Endothelial cell of umbilical vein (primary cell): ENCODE results near the gene KCNK10. TPM values are rescaled to one million over a fixed set of nuclear protein-coding genes. Genes with fewer than 3 reads are reported as not detected.

Source experiments
- BruUV-seq: library from RNA; stranded (reverse); fragments of 400-500 nt; replicated peaks from 2 replicates; lab custom pipeline; 2021; lab: Mats Ljungman, UMichigan
- CTCF ChIA-PET: fragments of 300-600, 350-600 bp; sonication (Branson Sonifier 250); formaldehyde crosslinking; loops from one replicate; lab custom pipeline; 2021; ENCODE audit warnings: antibody characterized with exemption, inconsistent platforms; lab: Charles Lee
- POLR2A ChIA-PET: fragments of 300-600, 350-600 bp; sonication (Branson Sonifier 250); formaldehyde crosslinking; loops from one replicate; lab custom pipeline; 2021; ENCODE audit warnings: antibody characterized with exemption, inconsistent platforms; lab: Charles Lee
- DNase-seq: peaks from one replicate; pipeline ENCODE4 v3.0.0-alpha.2; 2011; ENCODE audit warnings: low read depth, low spot score
- FAIRE-seq: peaks from 2 replicates; lab custom pipeline; 2011; peaks lifted over from hg19 to GRCh38; lab: Jason Lieb, UNC
- H2AFZ ChIP-seq: 2 replicates; pipeline ENCODE4 v1.6.0; 2012; ENCODE audit warnings: low read depth, low read length, control low read depth, inconsistent platforms
- H3K27ac ChIP-seq: 2 replicates; pipeline ENCODE4 v1.5.1; 2011; ENCODE audit warnings: low read depth, mild to moderate bottlenecking, control low read depth, low read length, moderate library complexity; ENCODE audit not compliant: insufficient read depth
- H3K27me3 ChIP-seq, 2 experiments: 2 replicates each; pipeline versions ENCODE4 v1.6.0 to v1.6.1; 2011; ENCODE audit warnings: low read length in 2 of 2, mixed read lengths in 1 of 2; ENCODE audit not compliant: control insufficient read depth in 2 of 2, insufficient read depth in 2 of 2
- H3K36me3 ChIP-seq, 2 experiments: 2 replicates in 1 of 2; 3 replicates in 1 of 2; pipeline ENCODE4 v1.5.1; 2011; ENCODE audit warnings: low read length in 2 of 2, mild to moderate bottlenecking in 1 of 2, moderate library complexity in 1 of 2; ENCODE audit not compliant: control insufficient read depth in 2 of 2, insufficient read depth in 2 of 2; ENCODE audit errors: extremely low read depth in 1 of 2
- H3K4me1 ChIP-seq: 3 replicates; pipeline ENCODE4 v1.5.1; 2011; ENCODE audit warnings: mild to moderate bottlenecking, low read length; ENCODE audit not compliant: control insufficient read depth, insufficient read depth; ENCODE audit errors: extremely low read depth
- H3K4me2 ChIP-seq: 2 replicates; pipeline ENCODE4 v1.6.1; 2011; ENCODE audit warnings: low read length, control low read depth, mixed read lengths; ENCODE audit not compliant: insufficient read depth
- H3K4me3 ChIP-seq, 3 experiments: fragments of 200-600 bp in 1 of 3; sonication (generic), shearing (Covaris generic) in 1 of 3; replicated peaks in 1 of 3; 2 replicates each; pipeline ENCODE4 v1.5.1; 2011 to 2016; ENCODE audit warnings: control low read depth in 3 of 3, low read length in 3 of 3, mild to moderate bottlenecking in 2 of 3, inconsistent platforms in 1 of 3, low read depth in 1 of 3, moderate library complexity in 1 of 3; ENCODE audit not compliant: insufficient read depth in 1 of 3
- H3K79me2 ChIP-seq: 2 replicates; pipeline ENCODE4 v1.6.0; 2012; ENCODE audit warnings: low read length, inconsistent platforms; ENCODE audit not compliant: control insufficient read depth, insufficient read depth
- H3K9ac ChIP-seq: replicated peaks from 2 replicates; pipeline ENCODE3; 2011; ENCODE audit warnings: low read length, control low read depth; ENCODE audit not compliant: insufficient read depth; ENCODE audit errors: extremely low read depth
- H3K9me1 ChIP-seq: replicated peaks from 3 replicates; pipeline ENCODE4 v1.6.0; 2011; ENCODE audit warnings: mild to moderate bottlenecking, low read length; ENCODE audit not compliant: control insufficient read depth, insufficient read depth; ENCODE audit errors: extremely low read depth
- H3K9me3 ChIP-seq: replicated peaks from 2 replicates; pipeline ENCODE4 v1.5.1; 2012; ENCODE audit warnings: low read length, inconsistent platforms; ENCODE audit not compliant: control insufficient read depth, insufficient read depth
- H4K20me1 ChIP-seq: replicated peaks from 2 replicates; pipeline ENCODE3; 2011; ENCODE audit warnings: mild to moderate bottlenecking, low read length; ENCODE audit not compliant: control insufficient read depth, insufficient read depth; ENCODE audit errors: extremely low read depth
- EZH2 ChIP-seq: IDR thresholded peaks from 2 replicates; pipeline ENCODE4 v1.6.1; 2012; ENCODE audit warnings: borderline replicate concordance, low read depth, mild to moderate bottlenecking, moderate library complexity, low read length, inconsistent platforms; ENCODE audit not compliant: severe bottlenecking
- FOS ChIP-seq: IDR thresholded peaks from 2 replicates; pipeline ENCODE4 v1.6.1; 2011; ENCODE audit warnings: mild to moderate bottlenecking, low read length, moderate library complexity, borderline replicate concordance; ENCODE audit not compliant: insufficient read depth
- GATA2 ChIP-seq: IDR thresholded peaks from 2 replicates; pipeline ENCODE4 v1.7.0; 2011; ENCODE audit warnings: low read depth, mild to moderate bottlenecking, moderate library complexity, mixed read lengths, low read length; ENCODE audit not compliant: insufficient read length, insufficient read depth
- JUN ChIP-seq: IDR thresholded peaks from 2 replicates; pipeline ENCODE4 v1.6.1; 2011; ENCODE audit warnings: borderline replicate concordance, low read depth; ENCODE audit not compliant: insufficient read length, insufficient read depth
- MYC ChIP-seq: IDR thresholded peaks from one replicate; pipeline ENCODE4 v1.6.1; 2011; ENCODE audit warnings: mild to moderate bottlenecking, low read depth, low read length
- POLR2A ChIP-seq: IDR thresholded peaks from 2 replicates; pipeline ENCODE4 v1.6.1; 2012; ENCODE audit warnings: low read depth, mild to moderate bottlenecking, control low read depth, low read length
- POLR2AphosphoS5 ChIP-seq: IDR thresholded peaks from 2 replicates; pipeline ENCODE4 v1.6.1; 2012; ENCODE audit warnings: low read depth, mild to moderate bottlenecking, control low read depth, low read length, moderate library complexity; ENCODE audit not compliant: insufficient read depth
- dilution Hi-C: fragments of 300-500 bp; cut with MboI; formaldehyde crosslinking; loops from one replicate; pipeline ENCODE4 v1.15.0; 2019; ENCODE audit warnings: low sequenced_read_pairs; ENCODE audit not compliant: extremely low pct_ligation_motif_present
- intact Hi-C: fragments of 100-400 bp; cut with micrococcal nuclease; formaldehyde crosslinking; loops from one replicate; pipeline ENCODE4 v1.10.0; 2022
- polyA plus RNA-seq, 4 experiments: library from polyadenylated mRNA; depleted of rRNA in 3 of 4; stranded (reverse) in 3 of 4; unstranded in 1 of 4; fragments of >200 nt; gene quantifications; 2 replicates each; pipeline versions ENCODE4 v1.2.1 to v1.2.3, GENCODE V29; 2011 to 2012; ENCODE audit warnings: missing spikeins in 1 of 4
- total RNA-seq: library from RNA; stranded (reverse); gene quantifications from 2 replicates; pipeline ENCODE4 v1.2.3, GENCODE V29; 2021
- TF ChIP-seq, protein P1 (sequence below), 2 donors: IDR thresholded peaks; 1 replicate in 1 of 2; 2 replicates in 1 of 2; pipeline ENCODE4 v1.5.1; 2011; ENCODE audit warnings: low read length in 2 of 2, mild to moderate bottlenecking in 2 of 2, moderate library complexity in 2 of 2, control low read depth in 1 of 2, inconsistent platforms in 1 of 2, low read depth in 1 of 2; ENCODE audit not compliant: insufficient read depth in 1 of 2; ENCODE audit errors: extremely low read depth in 1 of 2
- TF ChIP-seq, protein P2 (sequence below): IDR thresholded peaks from 2 replicates; pipeline ENCODE4 v1.6.1; 2011; ENCODE audit not compliant: insufficient read depth, insufficient read length

KCNK10 gene
- total and polyA plus RNA-seq, 2 donors (not counting 3 experiments of a cell fraction or from before 2014, with no cell fraction given), result not detected

DNA sequence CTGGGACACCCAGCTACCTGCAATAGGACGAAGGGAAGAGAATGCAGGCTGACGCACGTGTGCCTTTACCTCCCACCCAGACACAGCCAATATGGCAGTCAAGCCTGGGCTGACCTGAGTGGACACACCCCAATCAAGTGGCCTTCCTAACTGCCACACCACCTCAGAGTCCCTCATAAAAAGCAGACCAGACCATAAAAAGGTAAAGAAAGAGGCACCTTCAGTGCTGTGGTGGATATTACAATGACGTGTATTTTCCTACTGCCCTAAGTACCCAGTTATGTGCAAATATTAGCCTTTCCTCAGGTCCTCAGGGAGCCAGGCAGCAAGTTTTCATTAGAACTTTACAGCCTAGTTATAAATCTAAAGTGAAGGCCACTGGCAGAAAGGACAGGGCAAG, 75.8 kb downstream of the KCNK10 start:
- no TSS peak for BruUV-seq
- H3K4me3 ChIP-seq, result no peak overlapping the region
- no peaks in the 10 kb centered on the region for H3K36me3 ChIP-seq
- no peaks in the 10 kb centered on the region for H3K9me1 ChIP-seq
- H3K27ac ChIP-seq, result no peak overlapping the region
- no peaks in the 10 kb centered on the region for H3K79me2 ChIP-seq
- CTCF ChIA-PET, result interaction anchor here (0.8 kb wide), 1 partner anchor 58 kb away, joined by 3 read pairs; no protein-coding TSS in a partner anchor
- H2AFZ ChIP-seq, result no peak overlapping the region
- H3K4me2 ChIP-seq, result no peak overlapping the region
- H3K9me3 ChIP-seq, result no peaks in the 10 kb centered on the region
- POLR2A ChIA-PET, result no interaction called here
- H3K9ac ChIP-seq, result no peak overlapping the region
- dilution Hi-C loops (no loop called here), intact Hi-C loops (no loop called here)
- FAIRE-seq (no peak), DNase-seq (no peak)
- H3K27me3 ChIP-seq, result no peaks in the 10 kb centered on the region
- no peaks in the 10 kb centered on the region for H3K4me1 ChIP-seq
- no peak for TF ChIP-seq EZH2
- no peaks in the 10 kb centered on the region for H4K20me1 ChIP-seq

DNA sequence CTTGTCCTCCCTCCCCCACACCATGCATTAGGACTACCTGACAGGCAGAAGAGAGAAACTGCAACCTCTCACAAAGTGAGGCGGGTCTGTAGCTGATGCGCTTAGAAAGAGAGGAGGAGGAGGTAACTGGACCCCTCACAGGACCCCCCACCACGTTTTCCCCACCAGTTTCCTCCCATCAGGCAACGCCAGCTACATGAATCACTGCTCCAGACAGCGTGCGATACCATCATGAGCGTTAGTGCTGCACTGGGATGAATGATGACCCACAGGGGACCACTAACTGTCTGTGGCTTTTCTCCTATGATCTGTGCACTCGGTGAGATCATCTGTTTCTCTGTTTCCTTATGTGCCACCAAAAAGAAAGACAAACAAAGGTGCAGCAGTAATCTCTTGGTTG, 77.7 kb downstream of the KCNK10 start:
- Histone ChIP-seq H3K9me1 (no peaks in the 10 kb centered on the region), H3K4me1 (no peaks in the 10 kb centered on the region), H3K9me3 (no peaks in the 10 kb centered on the region), H3K4me3 (no peak overlapping the region), H3K27me3 (no peaks in the 10 kb centered on the region), H3K36me3 (no peaks in the 10 kb centered on the region), H3K79me2 (no peaks in the 10 kb centered on the region), H3K27ac (no peak overlapping the region), H2AFZ (no peak overlapping the region), H3K4me2 (no peak overlapping the region), H3K9ac (no peak overlapping the region), H4K20me1 (no peaks in the 10 kb centered on the region)
- ChIA-PET CTCF (interaction anchor here (0.6 kb wide), 1 partner anchor 56 kb away, joined by 3 read pairs; no protein-coding TSS in a partner anchor), POLR2A (no interaction called here)
- intact Hi-C loops, result no loop called here
- BruUV-seq, result no TSS peak
- dilution Hi-C loops, result no loop called here
- TF ChIP-seq, protein P1, sequence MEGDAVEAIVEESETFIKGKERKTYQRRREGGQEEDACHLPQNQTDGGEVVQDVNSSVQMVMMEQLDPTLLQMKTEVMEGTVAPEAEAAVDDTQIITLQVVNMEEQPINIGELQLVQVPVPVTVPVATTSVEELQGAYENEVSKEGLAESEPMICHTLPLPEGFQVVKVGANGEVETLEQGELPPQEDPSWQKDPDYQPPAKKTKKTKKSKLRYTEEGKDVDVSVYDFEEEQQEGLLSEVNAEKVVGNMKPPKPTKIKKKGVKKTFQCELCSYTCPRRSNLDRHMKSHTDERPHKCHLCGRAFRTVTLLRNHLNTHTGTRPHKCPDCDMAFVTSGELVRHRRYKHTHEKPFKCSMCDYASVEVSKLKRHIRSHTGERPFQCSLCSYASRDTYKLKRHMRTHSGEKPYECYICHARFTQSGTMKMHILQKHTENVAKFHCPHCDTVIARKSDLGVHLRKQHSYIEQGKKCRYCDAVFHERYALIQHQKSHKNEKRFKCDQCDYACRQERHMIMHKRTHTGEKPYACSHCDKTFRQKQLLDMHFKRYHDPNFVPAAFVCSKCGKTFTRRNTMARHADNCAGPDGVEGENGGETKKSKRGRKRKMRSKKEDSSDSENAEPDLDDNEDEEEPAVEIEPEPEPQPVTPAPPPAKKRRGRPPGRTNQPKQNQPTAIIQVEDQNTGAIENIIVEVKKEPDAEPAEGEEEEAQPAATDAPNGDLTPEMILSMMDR (IDR thresholded peaks at IDR 0.05; ENCODE audit: extremely low read depth in 1 of 2, insufficient read depth in 1 of 2, low read depth in 1 of 2, low read length in 2 of 2), result no peak
- TF ChIP-seq POLR2AphosphoS5 (no peak), GATA2 (no peak), POLR2A (no peak), MYC (no peak), EZH2 (no peak), JUN (no peak), FOS (no peak)
- TF ChIP-seq, protein P2, sequence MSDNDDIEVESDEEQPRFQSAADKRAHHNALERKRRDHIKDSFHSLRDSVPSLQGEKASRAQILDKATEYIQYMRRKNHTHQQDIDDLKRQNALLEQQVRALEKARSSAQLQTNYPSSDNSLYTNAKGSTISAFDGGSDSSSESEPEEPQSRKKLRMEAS, result no peak
- DNase-seq (no peak), FAIRE-seq (no peak)
